GM12878 (cell line): ENCODE measurements around the gene CTRB2. TPM values are rescaled to one million over a fixed set of nuclear protein-coding genes. Genes with fewer than 3 reads are reported as not detected.

Experiments
- ATAC-seq: fragments of 200-7000 bp; cut with Tn5 transposase; 3 replicates; pipeline ENCODE4 v1.9.1; 2020; ENCODE audit warnings: mild to moderate bottlenecking, moderate library complexity
- BruUV-seq: library from RNA; stranded (reverse); fragments of 400-500 nt; replicated peaks from 2 replicates; lab custom pipeline; 2021; lab: Mats Ljungman, UMichigan
- CTCF ChIA-PET: fragments of 300-600 bp; sonication (Branson Sonifier 250); formaldehyde crosslinking; extraction: SDS; loops from one replicate; lab custom pipeline; 2021; ENCODE audit warnings: inconsistent platforms; lab: Yijun Ruan, JAX
- POLR2A ChIA-PET: fragments of 350-600 bp; formaldehyde crosslinking; extraction: SDS; loops from one replicate; lab custom pipeline; 2021; ENCODE audit warnings: inconsistent platforms; lab: Charles Lee
- RAD21 ChIA-PET: fragments of 300-600 bp; sonication (Branson Sonifier 250); formaldehyde crosslinking; loops from one replicate; lab custom pipeline; 2023; ENCODE audit warnings: antibody characterized with exemption; ENCODE audit not compliant: unreplicated experiment; lab: Charles Lee
- SMC1A ChIA-PET: fragments of 300-600 bp; sonication (Branson Sonifier 250); formaldehyde crosslinking; loops from one replicate; lab custom pipeline; 2023; ENCODE audit not compliant: unreplicated experiment, uncharacterized antibody; lab: Charles Lee
- DNase-seq: peaks from one replicate; pipeline ENCODE4 v3.0.0-alpha.2; 2011; ENCODE audit warnings: low read depth, low spot score
- FAIRE-seq: peaks from 3 replicates; lab custom pipeline; 2011; peaks lifted over from hg19 to GRCh38; lab: Jason Lieb, UNC
- H2AFZ ChIP-seq: 2 replicates; pipeline ENCODE4 v1.6.0; 2011; ENCODE audit warnings: low read depth, low read length, control low read depth; ENCODE audit not compliant: control insufficient read depth
- H3K27ac ChIP-seq: 2 replicates; pipeline ENCODE4 v1.5.1; 2011; ENCODE audit warnings: control low read depth; ENCODE audit not compliant: control insufficient read depth, insufficient read depth
- H3K27me3 ChIP-seq, 2 experiments: replicated peaks in 1 of 2; 2 replicates each; pipeline versions ENCODE4 v1.6.0 to v1.6.1; 2011; ENCODE audit warnings: low read length in 1 of 2; ENCODE audit not compliant: control insufficient read depth in 2 of 2, insufficient read depth in 2 of 2
- H3K36me3 ChIP-seq, 2 experiments: 2 replicates each; pipeline ENCODE4 v1.5.1; 2011; ENCODE audit warnings: low read length in 1 of 2; ENCODE audit not compliant: control insufficient read depth in 2 of 2, insufficient read depth in 2 of 2
- H3K4me1 ChIP-seq: 2 replicates; pipeline ENCODE4 v1.6.1; 2011; ENCODE audit warnings: mild to moderate bottlenecking, low read length, moderate library complexity, mixed read lengths; ENCODE audit not compliant: control insufficient read depth, insufficient read depth
- H3K4me2 ChIP-seq: 2 replicates; pipeline ENCODE4 v1.6.0; 2011; ENCODE audit warnings: control low read depth; ENCODE audit not compliant: control insufficient read depth, insufficient read depth
- H3K4me3 ChIP-seq: fragments of 200-600 bp; sonication (generic); 2 replicates; pipeline ENCODE4 v1.5.1; 2016
- H3K79me2 ChIP-seq: 2 replicates; pipeline ENCODE4 v1.6.0; 2011; ENCODE audit warnings: low read length; ENCODE audit not compliant: control insufficient read depth, insufficient read depth
- H3K9ac ChIP-seq: 2 replicates; pipeline ENCODE4 v1.8.0; 2011; ENCODE audit warnings: low read length, control low read depth, mixed read lengths; ENCODE audit not compliant: control insufficient read depth, insufficient read depth
- H3K9me3 ChIP-seq: replicated peaks from 3 replicates; pipeline ENCODE4 v1.5.1; 2011; ENCODE audit warnings: mild to moderate bottlenecking, low read length; ENCODE audit not compliant: control insufficient read depth, insufficient read depth
- H4K20me1 ChIP-seq: 2 replicates; pipeline ENCODE4 v1.6.0; 2011; ENCODE audit not compliant: control insufficient read depth, insufficient read depth
- EED ChIP-seq: sonication (generic); IDR thresholded peaks from 2 replicates; pipeline ENCODE4 v1.6.1; 2016; ENCODE audit warnings: antibody characterized with exemption, low read depth
- ELK1 ChIP-seq: IDR thresholded peaks from 2 replicates; pipeline ENCODE4 v1.6.1; 2012; ENCODE audit warnings: low read depth, low read length, improper control_type of control experiment
- LARP7 ChIP-seq: fragments of 450-650 bp; IDR thresholded peaks from 2 replicates; pipeline ENCODE4 v1.6.1; 2017; ENCODE audit warnings: mild to moderate bottlenecking
- MEF2B ChIP-seq: fragments of 450-650 bp; IDR thresholded peaks from 2 replicates; pipeline ENCODE4 v1.6.1; 2018; ENCODE audit warnings: mild to moderate bottlenecking, moderate library complexity; ENCODE audit not compliant: partially characterized antibody, poor library complexity, severe bottlenecking
- NFYB ChIP-seq: IDR thresholded peaks from 2 replicates; pipeline ENCODE4 v1.6.1; 2011; ENCODE audit warnings: low read depth, mild to moderate bottlenecking, low read length, improper control_type of control experiment, moderate library complexity; ENCODE audit not compliant: insufficient read depth
- NKRF ChIP-seq: fragments of 450-650 bp; conservative IDR thresholded peaks from 2 replicates; pipeline ENCODE4 v1.6.1; 2017; ENCODE audit warnings: mild to moderate bottlenecking, moderate library complexity
- NR2C2 ChIP-seq: IDR thresholded peaks from 2 replicates; pipeline ENCODE4 v1.6.1; 2011; ENCODE audit warnings: borderline replicate concordance, low read depth; ENCODE audit not compliant: control insufficient read depth, insufficient read length
- NR2F1 ChIP-seq: fragments of 450-650 bp; conservative IDR thresholded peaks from 2 replicates; pipeline ENCODE4 v1.6.1; 2017; ENCODE audit warnings: mild to moderate bottlenecking
- PAX5 ChIP-seq: IDR thresholded peaks from 2 replicates; pipeline ENCODE4 v1.6.1; 2011; ENCODE audit warnings: low read depth, low read length, borderline replicate concordance
- POLR2A ChIP-seq: IDR thresholded peaks from 2 replicates; pipeline ENCODE4 v1.6.1; 2011; ENCODE audit warnings: low read depth, mild to moderate bottlenecking, low read length
- POU2F2 ChIP-seq: IDR thresholded peaks from 3 replicates; pipeline ENCODE4 v1.6.1; 2011; ENCODE audit warnings: low read depth, mild to moderate bottlenecking, low read length, borderline replicate concordance
- PRDM15 ChIP-seq: fragments of 450-650 bp; formaldehyde crosslinking; IDR thresholded peaks from 2 replicates; pipeline ENCODE4 v1.4.0; 2020; ENCODE audit warnings: mild to moderate bottlenecking, moderate library complexity
- RAD51 ChIP-seq: fragments of 450-650 bp; IDR thresholded peaks from 2 replicates; pipeline ENCODE4 v1.6.1; 2016; ENCODE audit warnings: moderate library complexity, mild to moderate bottlenecking, inconsistent platforms
- YY1 ChIP-seq: IDR thresholded peaks from 2 replicates; pipeline ENCODE4 v1.6.1; 2011; ENCODE audit warnings: low read depth, mild to moderate bottlenecking, low read length
- ZBED1 ChIP-seq: IDR thresholded peaks from 2 replicates; pipeline ENCODE4 v1.6.1; 2016; ENCODE audit warnings: borderline replicate concordance
- WGBS: methylation state at CpG from one replicate; pipeline ENCODE4 v1.1.6; 2016; ENCODE audit warnings: low lambda C conversion rate; ENCODE audit not compliant: insufficient replicate concordance, insufficient coverage; ENCODE audit errors: missing lambda C conversion rate; 5-methylcytosine and 5-hydroxymethylcytosine counted together
- in situ Hi-C: fragments of 300-500 bp; cut with MboI; formaldehyde crosslinking; loops from 9 replicates; pipeline ENCODE4 v1.14.3; 2018; ENCODE audit warnings: mixed read lengths
- intact Hi-C: fragments of 100-400 bp; cut with micrococcal nuclease; formaldehyde crosslinking; loops from one replicate; pipeline ENCODE4 v1.14.2; 2022; ENCODE audit not compliant: unreplicated experiment
- polyA plus RNA-seq, 11 experiments: library from polyadenylated mRNA; depleted of rRNA in 4 of 11; unstranded in 6 of 11; stranded (reverse) in 5 of 11; fragments of >200 nt; fragmentation: Nextera tagmentation in 4 of 11; fragmentation: Illumina TruSeq in 1 of 11; extraction: Ambion mirVana in 4 of 11; extraction: Trizol in 1 of 11; gene quantifications; 1 replicate in 1 of 11; 2 replicates in 10 of 11; pipeline versions ENCODE4 v1.2.1 to v1.2.3, GENCODE V29; 2011 to 2016; ENCODE audit warnings: inconsistent platforms in 2 of 11, missing spikeins in 2 of 11, low read depth in 1 of 11
- total RNA-seq, 4 experiments: library from RNA; depleted of rRNA in 3 of 4; stranded (reverse); fragments of >200 nt in 3 of 4; fragmentation: Illumina TruSeq in 1 of 4; extraction: Trizol in 1 of 4; gene quantifications; 2 replicates each; pipeline versions ENCODE4 v1.2.1 to v1.2.3, GENCODE V29; 2013 to 2021

CTRB2 gene
- total and polyA plus RNA-seq, 10 of the 15 experiments (the other 5 are each of a cell fraction or from before 2014, with no cell fraction given) = 9.4 TPM; not detected in 9

GRCh38 chr16:75219088-75219487, 12.1 kb upstream of the CTRB2 start (continued):
- TF ChIP-seq NKRF = no peak

- ATAC-seq = peak; percentile 79
- POLR2A ChIA-PET = no interaction called here
- BruUV-seq = no TSS peak
- TF ChIP-seq PAX5 (peak; percentile 48; the same call in 1 of the 2 replicates), POLR2A (peak; percentile 52; the same call in 1 of the 2 replicates), EED (peak; percentile 48; the same call in 1 of the 2 replicates), NFYB (no peak), YY1 (peak; percentile 67; the same call in 1 of the 2 replicates), LARP7 (no peak), PRDM15 (CRISPR knock-in tag) (no peak), POU2F2 (no peak), RAD51 (no peak), ELK1 (no peak), NR2C2 (no peak), MEF2B (no peak), ZBED1 (peak; percentile 62; the same call in 1 of the 2 replicates), NR2F1 (no peak)
These were observed 11.5 kb upstream of the CTRB2 start, which contains the start of gene CTRB1 for GRCh38 chr16:75218256-75219076. Gene CTRB1 (plus strand): TSS chr16:75218988. CDS start chr16:75219008, 20 bp downstream.

More at GRCh38 chr16:75218256-75219076, 11.5 kb upstream of the CTRB2 start, which contains the start of gene CTRB1:
- Histone ChIP-seq H3K4me2 (peak within 1 kb of the TSS; percentile 68), H3K9ac (no peak within 1 kb of the TSS), H3K36me3 (no peaks in the 10 kb centered on the region), H3K9me3 (no peaks in the 10 kb centered on the region), H3K4me1 (peaks cover 20% of the 10 kb centered on the region), H2AFZ (peak within 1 kb of the TSS; percentile 67), H3K27me3 (no peaks in the 10 kb centered on the region), H3K4me3 (no peak within 1 kb of the TSS), H4K20me1 (no peaks in the 10 kb centered on the region), H3K79me2 (no peaks in the 10 kb centered on the region), H3K27ac (peak within 1 kb of the TSS; percentile 20; the same call in 1 of the 2 replicates)
- DNase-seq (no peak), FAIRE-seq (peak; percentile 87)
- 34% methylated on average over 18 of the region's 19 CpGs for WGBS
- in situ Hi-C loops (loop anchor here (10.0 kb wide), 1 partner anchor 546 kb away; no protein-coding TSS in a partner anchor), intact Hi-C loops (loop anchor here (5.0 kb wide), 1 partner anchor 169 kb away; no protein-coding TSS in a partner anchor)
- CTCF ChIA-PET = interaction anchor here (0.7 to 3.0 kb wide), 3 partner anchors 19 to 167 kb away, joined by 3 to 11 read pairs (median 5); no protein-coding TSS in a partner anchor
- RAD21 ChIA-PET = interaction anchor here (1.1 kb wide), 1 partner anchor 19 kb away, joined by 3 read pairs; no protein-coding TSS in a partner anchor
- SMC1A ChIA-PET = no interaction called here
